HG02759 (cell line): ENCODE data around the gene AGTR1.
"Not testable (repeated sequence)": the region's sequence is repeated elsewhere in the genome, so short reads cannot be mapped to it uniquely, and the experiment has no call there.

ENCODE experiments used
- ATAC-seq: cut with Tn5 transposase; IDR thresholded peaks from one replicate; pipeline ENCODE4 v1.9.1; 2021; ENCODE audit warnings: mild to moderate bottlenecking, moderate library complexity; ENCODE audit not compliant: unreplicated experiment

AGTR1 gene

DNA sequence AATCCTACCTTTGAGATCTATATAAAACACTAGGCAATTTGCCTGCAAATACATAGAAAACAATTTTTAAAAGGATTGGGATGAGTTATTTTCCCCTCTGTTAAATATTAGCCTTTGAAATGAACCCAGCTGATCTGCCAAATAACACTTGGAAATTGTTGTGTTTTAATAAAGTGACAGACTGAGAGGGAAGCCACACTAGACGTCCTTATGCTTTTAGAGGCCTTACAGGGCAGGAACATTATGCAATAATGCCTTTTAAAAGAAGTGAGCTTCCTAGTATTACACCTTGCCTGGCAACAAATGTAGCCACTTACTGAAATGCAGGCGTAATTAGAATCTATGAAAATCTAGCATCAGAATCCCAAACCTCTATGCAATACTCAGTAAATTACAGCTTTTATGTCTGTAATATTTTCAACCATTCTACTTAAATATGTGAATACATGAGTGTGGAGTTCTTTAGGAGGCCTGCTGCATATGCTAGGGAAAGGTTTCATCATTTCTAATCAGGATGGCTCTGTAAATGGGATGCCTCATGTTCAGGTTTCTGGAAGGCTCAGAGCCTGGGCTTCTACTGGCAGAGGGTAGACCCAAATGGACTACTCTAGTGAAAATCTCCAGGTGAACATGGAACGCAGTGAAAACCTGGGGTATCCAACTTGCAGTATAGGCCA, 20.3 kb downstream of the AGTR1 start:
- no peak for ATAC-seq

DNA sequence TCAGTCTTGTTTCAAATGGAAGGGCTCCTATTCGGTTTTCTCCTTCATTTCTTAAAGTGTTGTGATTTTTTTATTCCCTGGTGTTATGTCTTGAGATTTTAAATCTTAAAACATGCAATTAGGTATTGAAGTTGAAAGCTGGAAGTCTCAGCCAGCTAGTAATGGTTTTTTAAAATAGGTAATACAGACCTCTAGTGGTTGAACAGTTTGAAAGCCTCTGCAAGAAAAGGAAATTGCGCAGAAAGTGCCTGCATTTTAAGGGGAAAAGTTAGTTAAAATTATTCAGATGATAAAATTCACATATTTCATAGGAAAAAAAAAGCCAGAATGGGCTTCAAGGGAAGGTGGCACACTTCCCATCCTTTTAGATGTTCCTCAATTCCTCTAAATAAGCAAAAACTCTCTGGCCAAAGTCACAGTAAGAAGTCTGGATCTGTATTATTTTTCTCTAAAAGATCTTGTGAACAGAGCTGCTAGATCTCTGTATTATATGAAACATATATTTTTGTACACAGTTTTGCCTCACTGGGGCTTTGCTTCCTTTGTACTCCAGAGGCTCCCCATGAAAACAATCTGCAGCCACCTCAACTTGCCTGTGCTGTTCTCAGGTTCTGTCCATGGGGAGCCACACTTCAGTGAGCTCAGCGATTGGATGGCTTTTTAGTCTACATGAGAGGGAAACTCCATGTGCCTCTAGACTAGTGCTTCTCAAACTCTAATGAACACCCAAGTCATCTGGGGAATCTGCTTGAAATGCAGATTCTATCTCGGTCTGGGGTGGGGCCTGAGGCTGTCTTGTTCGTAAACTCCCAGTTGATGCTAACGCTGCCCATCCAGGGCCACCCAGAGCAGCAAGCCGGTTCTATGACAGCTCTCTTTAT, 21.5 kb downstream of the AGTR1 start:
- no peak for ATAC-seq

DNA sequence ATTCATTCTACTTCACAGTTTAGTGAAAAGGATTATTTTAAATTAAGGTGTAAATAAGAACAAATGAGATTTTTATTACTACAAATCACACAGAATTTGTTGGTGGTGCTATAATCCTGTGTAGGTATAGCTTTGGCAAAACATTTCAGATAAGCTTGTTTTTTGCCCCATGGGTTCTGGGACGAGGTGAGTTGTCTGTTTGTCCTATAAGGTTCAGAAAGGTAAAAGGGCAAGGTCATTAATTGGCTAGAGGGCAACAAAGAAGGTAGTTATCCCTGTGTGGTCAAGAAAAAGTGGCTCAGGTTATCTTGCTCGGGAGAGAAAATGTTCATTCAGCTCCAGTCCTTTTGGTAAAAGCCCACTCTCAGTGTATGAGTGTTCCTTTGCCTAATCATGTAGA, 23.2 kb downstream of the AGTR1 start:
- no peak for ATAC-seq

DNA sequence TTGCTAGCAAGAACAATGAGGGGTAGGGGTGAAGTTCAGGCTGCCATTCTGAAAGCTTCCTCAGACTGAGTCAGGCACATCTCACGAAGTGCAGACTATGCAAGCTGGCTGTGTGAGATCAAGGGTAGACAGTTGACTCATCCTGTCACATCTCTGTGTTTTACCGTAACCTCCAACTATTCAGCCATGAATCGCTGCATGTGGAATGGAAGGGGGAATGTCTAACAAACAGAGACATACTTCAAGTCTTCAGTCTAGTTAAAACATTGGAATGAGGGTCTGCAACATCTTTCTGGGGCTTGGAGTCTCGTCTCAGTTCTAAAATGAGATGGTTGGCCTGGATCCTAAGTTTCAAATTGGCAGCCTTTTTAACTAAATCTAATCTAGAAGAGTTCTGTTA, 25.9 kb downstream of the AGTR1 start:
- ATAC-seq, result no peak

DNA sequence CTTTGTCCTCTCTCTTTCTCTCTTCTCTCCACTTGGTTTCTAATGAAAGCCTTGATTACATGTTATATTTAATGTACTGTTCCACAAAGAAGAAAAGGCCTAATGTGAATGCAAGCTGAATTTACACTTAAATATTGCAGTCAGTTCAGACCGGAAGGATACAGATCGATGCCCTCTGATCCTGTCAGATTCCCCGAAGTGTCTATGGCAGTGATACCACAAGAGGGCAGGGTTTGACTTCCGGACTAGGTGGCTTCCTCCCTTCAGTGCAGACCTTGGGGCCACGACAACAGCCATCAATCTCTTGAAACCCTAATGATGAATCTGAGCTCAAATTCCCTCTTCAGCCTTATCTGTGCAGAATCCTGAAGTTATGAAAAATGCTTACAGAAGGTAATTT, 29.5 kb downstream of the AGTR1 start:
- peak; percentile 80 for ATAC-seq

DNA sequence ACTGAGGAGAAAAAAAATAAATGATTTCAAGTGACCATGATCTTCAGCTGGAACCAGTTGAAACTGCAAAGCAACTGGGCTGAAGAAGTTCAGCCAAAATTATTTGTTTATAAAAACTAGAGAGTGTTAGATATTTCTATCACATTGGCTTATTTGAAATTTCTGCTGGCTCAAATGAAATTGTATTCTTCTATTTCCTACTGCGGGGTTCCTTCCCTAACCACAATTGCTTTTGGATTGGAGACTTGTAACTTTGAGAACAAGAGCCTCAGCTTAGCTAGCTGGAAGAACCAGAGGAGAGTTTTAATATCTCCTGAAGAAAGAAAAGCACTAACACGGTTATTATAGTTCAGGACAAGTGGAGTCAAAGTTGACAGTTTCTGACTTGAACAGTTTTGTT, 31.1 kb downstream of the AGTR1 start:
- ATAC-seq, result no peak

DNA sequence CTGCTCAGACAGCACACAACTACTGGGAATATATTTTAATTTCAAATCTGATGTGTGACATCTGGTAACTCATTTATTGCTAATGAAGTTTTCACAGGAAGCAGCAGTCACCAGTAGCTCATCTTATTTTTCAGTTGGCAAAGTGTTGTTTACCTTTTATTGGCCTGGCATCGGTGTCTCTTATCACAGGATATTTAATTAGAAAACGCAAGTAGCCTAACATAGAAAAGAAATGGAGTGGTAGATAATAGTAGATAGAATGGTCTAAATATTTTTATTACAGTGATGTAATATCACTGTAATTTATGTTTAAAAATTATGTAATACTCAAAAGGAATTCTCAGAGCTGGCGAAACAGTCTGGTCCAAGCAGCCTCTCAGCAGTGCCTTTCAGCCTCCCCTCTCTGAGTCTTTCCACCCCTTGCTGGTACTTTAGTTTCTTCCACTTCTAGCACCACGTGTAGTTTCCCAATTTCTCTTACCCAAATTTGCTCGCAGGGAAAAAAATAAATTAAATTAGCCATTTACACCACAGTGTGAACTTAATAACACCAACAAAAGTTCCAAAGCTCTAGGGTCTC, 31.9 kb downstream of the AGTR1 start:
- no peak for ATAC-seq

DNA sequence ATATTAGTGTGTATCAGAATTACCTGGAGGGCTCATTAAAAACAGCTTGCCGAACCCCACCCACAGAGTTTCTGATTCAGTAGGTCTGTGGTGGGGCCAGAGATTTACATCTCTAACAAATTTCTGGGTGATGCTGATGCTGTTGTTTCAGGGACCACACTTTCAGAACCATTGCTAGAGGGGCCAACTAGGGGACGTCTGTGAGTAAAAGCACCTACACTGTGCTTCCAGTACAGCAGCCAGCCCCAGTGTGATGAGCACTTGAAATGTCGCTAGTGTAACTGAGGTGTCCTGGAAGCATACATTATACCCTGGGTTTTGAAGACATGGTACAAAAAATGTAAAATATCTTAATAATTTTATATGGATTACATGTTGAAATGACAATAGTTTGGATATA, 33.0 kb downstream of the AGTR1 start:
- no peak for ATAC-seq

DNA sequence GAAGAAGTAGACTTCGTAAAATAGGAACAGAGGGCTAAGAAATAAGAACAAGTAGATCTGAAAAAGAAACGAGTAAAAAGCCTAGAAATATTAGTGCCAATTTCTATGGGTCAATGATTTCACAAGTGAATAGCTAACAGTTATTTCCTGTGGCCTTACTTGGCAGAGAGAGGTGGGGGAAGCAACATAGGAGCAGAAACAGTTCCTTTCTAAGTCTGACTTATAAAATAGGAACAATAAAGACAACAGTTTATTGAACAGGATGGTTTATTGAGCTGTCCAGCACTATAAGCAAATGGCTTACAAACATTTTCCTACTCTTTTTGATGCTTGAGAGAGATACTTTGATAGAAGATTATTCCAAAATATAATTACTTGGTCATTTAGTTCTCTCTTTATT, 37.9 kb downstream of the AGTR1 start:
- no peak for ATAC-seq

DNA sequence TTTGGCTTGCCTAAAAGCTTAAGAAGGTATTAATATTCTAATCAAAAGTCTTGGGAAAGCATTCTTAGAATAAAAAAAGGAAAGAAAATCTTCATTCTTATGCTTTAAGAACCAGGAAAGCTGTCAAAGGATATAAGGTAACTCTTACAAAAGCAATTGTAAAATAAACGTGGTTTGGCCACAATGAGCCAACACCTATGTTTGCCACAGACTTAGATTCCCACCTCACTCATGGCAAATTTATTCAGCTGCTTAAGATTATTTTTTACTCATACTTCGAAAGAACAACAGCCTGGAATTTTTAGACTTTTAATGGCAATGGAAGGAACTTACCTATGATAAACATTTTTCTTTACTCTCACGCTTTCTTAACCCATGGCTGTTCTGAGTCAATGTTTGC, 38.4 kb downstream of the AGTR1 start:
- ATAC-seq, result no peak

DNA sequence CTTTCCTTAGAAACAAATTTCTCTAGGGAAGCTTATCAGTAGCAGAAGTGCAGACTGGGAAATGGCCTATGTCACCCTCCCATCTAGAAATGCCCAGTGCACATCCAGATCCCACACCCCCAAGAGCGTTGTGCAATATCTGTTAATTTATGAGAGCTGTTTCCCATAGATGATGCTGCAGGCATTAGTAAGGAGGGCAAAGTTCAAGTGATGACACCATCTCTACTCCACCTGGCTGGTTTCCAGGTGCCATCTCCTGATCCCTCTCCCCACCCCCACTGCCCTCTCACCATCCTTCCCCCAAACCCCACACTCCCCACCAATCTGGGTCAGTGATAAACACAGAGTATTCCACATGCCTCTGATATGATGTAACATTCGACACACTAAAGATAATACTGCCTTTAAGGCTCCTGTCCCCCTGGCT, 39.4 kb downstream of the AGTR1 start:
- ATAC-seq, result no peak

DNA sequence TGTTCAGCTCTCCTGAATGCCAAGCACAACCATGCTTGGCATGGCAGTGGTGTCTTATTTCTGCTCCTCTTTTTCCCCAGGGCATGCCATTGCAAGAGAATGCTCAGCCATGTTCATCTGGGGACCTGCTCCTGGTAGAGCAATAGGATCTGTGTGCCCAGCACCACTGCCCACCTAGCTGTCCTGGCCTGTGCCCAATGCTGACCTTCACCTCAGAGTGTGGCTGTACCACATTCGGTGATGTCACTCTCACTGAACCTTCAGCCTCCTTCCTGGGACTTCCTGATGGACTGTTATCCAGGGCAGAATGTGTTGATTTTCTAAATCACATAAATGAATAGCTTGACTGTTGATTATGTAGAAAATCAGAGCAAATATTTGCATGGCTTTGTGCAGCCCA, 42.0 kb downstream of the AGTR1 start:
- ATAC-seq, result no peak

DNA sequence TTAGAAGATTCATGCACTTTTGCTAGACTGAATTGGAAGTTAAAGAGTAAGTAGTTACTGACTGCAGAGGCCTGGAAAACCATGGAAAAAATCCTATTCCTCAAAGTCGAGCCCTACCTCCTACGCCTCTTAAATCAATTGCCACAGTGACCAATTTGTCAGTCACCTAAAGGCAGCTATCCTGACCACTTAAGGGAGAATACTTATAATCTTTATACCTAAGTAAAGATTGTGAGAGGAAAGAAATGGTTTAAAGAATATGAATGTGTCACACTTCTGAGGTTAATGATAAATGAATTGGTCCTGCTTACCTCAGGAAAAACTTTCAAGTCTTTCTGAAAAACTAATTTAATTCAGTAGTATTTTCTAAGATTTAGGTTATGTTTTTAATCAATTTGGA, 42.6 kb downstream of the AGTR1 start:
- no peak for ATAC-seq

DNA sequence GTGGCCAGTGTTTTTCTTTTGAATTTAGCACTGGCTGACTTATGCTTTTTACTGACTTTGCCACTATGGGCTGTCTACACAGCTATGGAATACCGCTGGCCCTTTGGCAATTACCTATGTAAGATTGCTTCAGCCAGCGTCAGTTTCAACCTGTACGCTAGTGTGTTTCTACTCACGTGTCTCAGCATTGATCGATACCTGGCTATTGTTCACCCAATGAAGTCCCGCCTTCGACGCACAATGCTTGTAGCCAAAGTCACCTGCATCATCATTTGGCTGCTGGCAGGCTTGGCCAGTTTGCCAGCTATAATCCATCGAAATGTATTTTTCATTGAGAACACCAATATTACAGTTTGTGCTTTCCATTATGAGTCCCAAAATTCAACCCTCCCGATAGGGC, 43.5 kb downstream of the AGTR1 start:
- no peak for ATAC-seq

DNA sequence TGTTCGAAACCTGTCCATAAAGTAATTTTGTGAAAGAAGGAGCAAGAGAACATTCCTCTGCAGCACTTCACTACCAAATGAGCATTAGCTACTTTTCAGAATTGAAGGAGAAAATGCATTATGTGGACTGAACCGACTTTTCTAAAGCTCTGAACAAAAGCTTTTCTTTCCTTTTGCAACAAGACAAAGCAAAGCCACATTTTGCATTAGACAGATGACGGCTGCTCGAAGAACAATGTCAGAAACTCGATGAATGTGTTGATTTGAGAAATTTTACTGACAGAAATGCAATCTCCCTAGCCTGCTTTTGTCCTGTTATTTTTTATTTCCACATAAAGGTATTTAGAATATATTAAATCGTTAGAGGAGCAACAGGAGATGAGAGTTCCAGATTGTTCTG, 44.4 kb downstream of the AGTR1 start:
- no peak for ATAC-seq

DNA sequence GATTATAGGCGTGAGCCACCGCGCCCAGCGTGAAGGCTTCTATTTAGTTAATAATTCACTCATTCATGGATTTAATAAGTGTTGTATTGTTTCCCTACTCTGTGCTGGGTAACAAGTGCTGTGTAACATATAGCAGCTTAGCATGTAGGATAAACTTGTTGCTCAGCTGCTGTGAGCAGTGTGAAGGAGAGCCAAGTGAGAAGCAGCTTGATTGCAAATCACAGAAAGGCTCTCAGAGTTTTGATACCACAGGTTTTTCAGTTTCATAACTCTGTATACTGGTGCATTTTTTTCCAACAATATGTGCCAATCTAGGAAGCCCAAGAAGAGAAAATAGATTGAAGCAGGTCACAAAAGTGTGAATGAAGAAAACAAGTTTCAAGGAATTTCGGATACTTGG, 48.4 kb downstream of the AGTR1 start:
- ATAC-seq, result no peak

DNA sequence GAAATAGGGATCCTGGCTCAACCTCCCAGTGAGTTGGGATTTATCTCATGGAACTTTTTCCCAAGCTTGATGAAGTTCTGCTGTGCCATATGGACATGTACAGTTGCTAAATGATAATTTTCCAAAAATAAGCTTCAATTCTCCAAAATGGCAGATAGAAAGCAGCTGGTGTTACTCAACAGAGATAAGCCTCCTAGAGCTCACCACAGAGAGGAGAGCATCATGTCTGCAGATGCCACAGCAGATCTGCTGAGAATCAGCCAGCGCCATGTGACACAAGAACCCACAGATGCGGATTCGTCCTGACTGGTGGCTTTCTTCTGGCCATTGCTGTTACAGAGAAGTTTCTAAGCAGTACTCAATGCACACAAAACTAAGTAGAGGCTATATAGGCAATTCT, 50.6 kb downstream of the AGTR1 start:
- ATAC-seq, result no peak

DNA sequence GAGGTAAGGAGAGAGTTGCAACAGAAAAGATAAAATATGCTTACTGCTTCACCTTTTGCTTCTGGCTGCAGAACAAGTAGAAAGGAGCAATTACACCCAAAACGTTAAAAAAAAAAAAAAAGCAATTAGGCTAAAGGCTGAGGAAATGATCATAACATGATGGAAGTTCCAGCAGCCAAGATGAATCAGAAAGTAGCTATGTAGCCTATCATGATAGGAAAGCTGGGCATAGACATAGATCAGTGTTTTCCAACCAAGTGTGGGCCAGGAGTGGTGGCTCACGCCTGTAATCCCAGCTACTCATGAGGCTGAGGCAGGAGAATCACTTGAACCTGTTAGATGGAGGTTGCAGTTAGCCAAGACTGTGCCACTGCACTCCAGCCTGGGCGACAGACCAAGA, 52.6 kb downstream of the AGTR1 start:
- no peak for ATAC-seq

DNA sequence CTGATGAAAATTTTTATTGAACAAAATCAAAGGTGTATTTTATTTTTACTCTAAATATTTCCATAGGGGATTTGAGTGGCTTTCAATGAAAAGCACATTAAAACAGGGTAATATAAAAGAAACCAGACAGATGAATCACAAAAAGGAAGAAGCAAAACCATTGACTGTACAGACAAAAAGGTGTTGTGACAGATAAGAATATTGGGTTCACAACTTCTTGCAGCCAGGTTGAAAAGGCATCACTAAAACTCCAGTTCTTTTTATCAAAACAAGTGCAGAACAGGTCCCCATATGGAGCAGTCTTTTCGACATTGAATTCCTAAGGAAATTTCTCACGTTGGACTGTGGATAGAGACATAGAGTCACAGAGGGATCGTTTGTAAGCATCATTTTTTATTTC, 53.8 kb downstream of the AGTR1 start:
- ATAC-seq, result no peak

DNA sequence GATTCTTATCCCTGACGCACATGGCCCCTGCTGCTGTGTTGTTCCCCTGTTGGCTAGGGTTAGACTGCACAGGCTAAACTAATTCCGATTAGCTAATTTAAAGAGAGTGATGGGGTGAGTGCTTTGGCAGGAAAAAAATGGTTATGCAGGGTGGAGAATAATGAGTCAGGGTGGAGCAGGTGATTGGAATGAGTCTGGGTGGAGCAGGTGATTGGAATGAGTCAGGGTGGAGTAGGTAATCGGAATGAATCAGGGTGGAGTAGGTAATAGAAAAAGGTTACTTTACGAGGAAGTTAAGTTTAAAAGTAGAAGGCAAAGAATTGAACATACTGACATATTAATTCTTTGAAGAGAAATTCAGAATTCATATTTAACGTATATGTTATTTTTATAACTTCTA, 55.7 kb downstream of the AGTR1 start:
- ATAC-seq, result not testable (repeated sequence)

DNA sequence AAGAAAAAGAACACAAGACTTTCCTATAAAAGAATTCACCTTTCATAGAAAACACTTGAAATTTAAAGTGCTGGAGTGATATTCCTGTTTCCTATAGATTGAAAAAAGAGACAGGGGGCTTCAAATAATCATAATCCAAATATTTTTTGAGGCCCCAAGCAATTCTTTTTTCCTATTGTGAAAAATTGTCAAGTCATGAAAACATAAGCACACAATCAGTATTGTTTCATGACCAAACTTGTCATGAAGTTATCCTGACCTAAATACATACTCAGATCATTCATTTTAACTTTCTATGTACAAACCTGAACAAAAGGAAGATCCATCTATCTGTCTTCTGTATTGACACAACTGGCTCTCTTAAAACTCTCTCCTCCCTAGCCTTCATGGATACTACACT, 57.9 kb downstream of the AGTR1 start:
- ATAC-seq, result no peak

DNA sequence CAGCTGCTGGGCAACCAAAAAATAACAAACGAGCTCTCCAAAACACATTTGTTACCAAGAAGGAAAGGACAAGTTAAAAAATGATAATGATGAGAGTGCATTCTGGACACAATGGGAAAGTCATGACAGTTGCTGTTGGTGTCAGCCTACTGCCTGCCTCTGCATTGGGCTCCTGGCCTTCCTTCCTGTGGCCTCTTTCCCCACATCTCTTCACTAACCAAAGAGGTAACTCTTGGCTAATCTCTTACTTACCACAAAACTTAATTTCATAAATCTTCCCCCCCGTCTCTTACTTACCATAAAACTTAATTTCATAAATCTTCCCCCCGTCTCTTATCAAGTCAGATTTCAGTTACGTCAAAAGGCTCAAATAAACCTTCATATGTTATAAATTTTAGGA, 58.6 kb downstream of the AGTR1 start:
- ATAC-seq, result no peak
